WTC11 (cell line): ENCODE data around the gene PRPF40B. TPM values are rescaled to one million over a fixed set of nuclear protein-coding genes. Genes with fewer than 3 reads are reported as not detected.

Experiments
- ATAC-seq: fragments of 200-7000 bp; cut with Tn5 transposase; 2 replicates; pipeline ENCODE4 v1.10.0; 2021; ENCODE audit warnings: mild to moderate bottlenecking, moderate library complexity
- CTCF ChIA-PET: fragments of 300-600 bp; sonication (Branson Sonifier 250); formaldehyde crosslinking; loops from one replicate; lab custom pipeline; 2021; ENCODE audit warnings: antibody characterized with exemption; lab: Charles Lee
- POLR2A ChIA-PET: fragments of 350-600 bp; sonication (Branson Sonifier 250); formaldehyde crosslinking; loops from one replicate; lab custom pipeline; 2021; ENCODE audit warnings: antibody characterized with exemption; lab: Charles Lee
- DNase-seq: peaks from one replicate; pipeline ENCODE4 v3.0.0; 2021; ENCODE audit warnings: low spot score
- H3K27ac Mint-ChIP-seq: 2 replicates; pipeline ENCODE4 v1.8.0; 2021; ENCODE audit warnings: mixed read lengths
- H3K27me3 Mint-ChIP-seq: 2 replicates; pipeline ENCODE4 v1.8.0; 2021; ENCODE audit warnings: low read depth, mild to moderate bottlenecking, moderate library complexity, mixed read lengths
- H3K36me3 Mint-ChIP-seq: 2 replicates; pipeline ENCODE4 v1.8.0; 2021; ENCODE audit warnings: mixed read lengths
- H3K4me1 Mint-ChIP-seq: 2 replicates; pipeline ENCODE4 v1.8.0; 2022; ENCODE audit warnings: mixed read lengths
- H3K4me3 Mint-ChIP-seq: 2 replicates; pipeline ENCODE4 v1.8.0; 2021; ENCODE audit warnings: mild to moderate bottlenecking, moderate library complexity, mixed read lengths
- H3K9me3 Mint-ChIP-seq: 2 replicates; pipeline ENCODE4 v1.8.0; 2021; ENCODE audit warnings: mixed read lengths
- ARID4B ChIP-seq: sonication (generic); formaldehyde crosslinking; IDR thresholded peaks from 2 replicates; pipeline ENCODE4 v1.8.0; 2023; ENCODE audit warnings: missing genetic modification reagents, mild to moderate bottlenecking, borderline replicate concordance
- ATF2 ChIP-seq: sonication (generic); formaldehyde crosslinking; IDR thresholded peaks from 2 replicates; pipeline ENCODE4 v1.8.1; 2022; ENCODE audit warnings: low read depth, missing genetic modification reagents, borderline replicate concordance
- ELF4 ChIP-seq: sonication (generic); formaldehyde crosslinking; IDR thresholded peaks from 2 replicates; pipeline ENCODE4 v1.8.1; 2022; ENCODE audit warnings: low read depth, mild to moderate bottlenecking, moderate library complexity, missing genetic modification reagents
- ESRRA ChIP-seq: sonication (generic); formaldehyde crosslinking; IDR thresholded peaks from 2 replicates; pipeline ENCODE4 v1.8.1; 2022; ENCODE audit warnings: mild to moderate bottlenecking, missing genetic modification reagents, borderline replicate concordance
- IRF1 ChIP-seq: sonication (generic); formaldehyde crosslinking; IDR thresholded peaks from 2 replicates; pipeline ENCODE4 v1.8.0; 2023; ENCODE audit warnings: missing genetic modification reagents
- JAZF1 ChIP-seq: fragments of 250-450 bp; sonication (Bioruptor Pico); IDR thresholded peaks from 2 replicates; pipeline ENCODE4 v1.9.0; 2021; ENCODE audit warnings: moderate library complexity, mild to moderate bottlenecking, inconsistent platforms
- MYBL2 ChIP-seq: sonication (generic); formaldehyde crosslinking; IDR thresholded peaks from 2 replicates; pipeline ENCODE4 v1.8.1; 2023; ENCODE audit warnings: mild to moderate bottlenecking, moderate library complexity, missing genetic modification reagents
- NFATC4 ChIP-seq: fragments of 250-450 bp; sonication (Bioruptor Pico); IDR thresholded peaks from 2 replicates; pipeline ENCODE4 v1.9.0; 2021; ENCODE audit warnings: mild to moderate bottlenecking
- NFE2L1 ChIP-seq: sonication (generic); formaldehyde crosslinking; IDR thresholded peaks from 2 replicates; pipeline ENCODE4 v1.8.1; 2023; ENCODE audit warnings: missing genetic modification reagents
- NR2C2 ChIP-seq: sonication (generic); formaldehyde crosslinking; IDR thresholded peaks from 2 replicates; pipeline ENCODE4 v1.8.0; 2022; ENCODE audit warnings: mild to moderate bottlenecking, missing genetic modification reagents
- RORB ChIP-seq: fragments of 250-450 bp; sonication (Bioruptor Pico); IDR thresholded peaks from 2 replicates; pipeline ENCODE4 v1.9.0; 2021; ENCODE audit warnings: mild to moderate bottlenecking
- SOX15 ChIP-seq: fragments of 250-450 bp; sonication (Bioruptor Pico); IDR thresholded peaks from 2 replicates; pipeline ENCODE4 v1.9.0; 2021; ENCODE audit warnings: mild to moderate bottlenecking
- TEAD4 ChIP-seq: sonication (generic); formaldehyde crosslinking; IDR thresholded peaks from 2 replicates; pipeline ENCODE4 v1.8.0; 2022; ENCODE audit warnings: mild to moderate bottlenecking, missing genetic modification reagents
- ZBTB43 ChIP-seq: sonication (generic); formaldehyde crosslinking; IDR thresholded peaks from 2 replicates; pipeline ENCODE4 v1.8.1; 2023; ENCODE audit warnings: mild to moderate bottlenecking, missing genetic modification reagents
- ZNF281 ChIP-seq: sonication (generic); formaldehyde crosslinking; IDR thresholded peaks from 2 replicates; pipeline ENCODE4 v1.8.0; 2023; ENCODE audit warnings: mild to moderate bottlenecking, missing genetic modification reagents
- ZNF425 ChIP-seq: fragments of 250-450 bp; sonication (Bioruptor Pico); conservative IDR thresholded peaks from 2 replicates; pipeline ENCODE4 v1.9.0; 2021; ENCODE audit warnings: mild to moderate bottlenecking
- total RNA-seq: library from RNA; stranded (reverse); gene quantifications from 3 replicates; pipeline ENCODE4 v1.2.3, GENCODE V29; 2021

Gene PRPF40B
- total RNA-seq, 1 experiment from 2014 or later = 46.0 TPM

- DNase-seq (no peak), ATAC-seq (no peak)
- Mint-ChIP-seq H3K27me3 (no peaks in the 10 kb centered on the region), H3K36me3 (peaks cover 19% of the 10 kb centered on the region), H3K27ac (no peak overlapping the region), H3K9me3 (no peaks in the 10 kb centered on the region), H3K4me3 (no peak overlapping the region), H3K4me1 (peaks cover 15% of the 10 kb centered on the region)
- CTCF ChIA-PET = interaction anchor here (1.0 to 7.5 kb wide), 3 partner anchors 10 to 108 kb away, joined by 6 to 74 read pairs (median 6); partner anchors contain the start of genes PRPF40B and TMBIM6
- TF ChIP-seq NFATC4 (no peak), MYBL2 (CRISPR knock-in tag) (no peak), JAZF1 (CRISPR knock-in tag) (no peak), ZNF425 (CRISPR knock-in tag) (no peak), ARID4B (no peak), ELF4 (CRISPR knock-in tag) (no peak), IRF1 (CRISPR knock-in tag) (no peak), ATF2 (CRISPR knock-in tag) (no peak), ZBTB43 (CRISPR knock-in tag) (no peak), RORB (CRISPR knock-in tag) (no peak), TEAD4 (CRISPR knock-in tag) (no peak), NFE2L1 (CRISPR knock-in tag) (no peak), ZNF281 (CRISPR knock-in tag) (no peak), ESRRA (CRISPR knock-in tag) (no peak), SOX15 (CRISPR knock-in tag) (no peak), NR2C2 (CRISPR knock-in tag) (no peak)
- POLR2A ChIA-PET = no interaction called here
Measured at GRCh38 chr12:49632986-49633702, 9.8 kb downstream of the PRPF40B start.
